HepG2 (cell line): ENCODE data around the gene DPP6. TPM values are rescaled to one million over a fixed set of nuclear protein-coding genes. Genes with fewer than 3 reads are reported as not detected.

ENCODE experiments used
- ATAC-seq: fragments of 200-7000 bp; cut with Tn5 transposase; 3 replicates; pipeline ENCODE4 v1.9.1; 2020; ENCODE audit warnings: mild to moderate bottlenecking, moderate library complexity
- BruUV-seq: library from RNA; stranded (reverse); fragments of 400-500 nt; replicated peaks from 2 replicates; lab custom pipeline; 2021; lab: Mats Ljungman, UMichigan
- CTCF ChIA-PET: fragments of 300-600 bp; formaldehyde crosslinking; extraction: SDS; loops from one replicate; lab custom pipeline; 2021; ENCODE audit warnings: low total read pairs, inconsistent platforms, low intra/inter-chr PET ratio; lab: Yijun Ruan, JAX
- POLR2A ChIA-PET: fragments of 350-600 bp; sonication (Branson Sonifier 250); formaldehyde crosslinking; loops from one replicate; lab custom pipeline; 2020; ENCODE audit warnings: antibody characterized with exemption, inconsistent platforms; lab: Yijun Ruan, JAX
- DNase-seq: peaks from one replicate; pipeline ENCODE4 v3.0.0-alpha.2; 2015; ENCODE audit warnings: low spot score
- FAIRE-seq: peaks from 3 replicates; lab custom pipeline; 2011; peaks lifted over from hg19 to GRCh38; lab: Jason Lieb, UNC
- H2AFZ ChIP-seq: one replicate; pipeline ENCODE4 v1.6.1; 2011; ENCODE audit warnings: low read length, inconsistent platforms
- H3K27ac ChIP-seq: fragments of 300-600 bp; 3 replicates; pipeline ENCODE4 v1.8.0; 2011; ENCODE audit warnings: mixed run types, mild to moderate bottlenecking, mixed read lengths, low read length, inconsistent platforms; ENCODE audit not compliant: insufficient read depth; ENCODE audit errors: extremely low read length
- H3K27me3 ChIP-seq, 2 experiments: fragments of 200-600 bp in 1 of 2; 2 replicates in 1 of 2; 3 replicates in 1 of 2; pipeline versions ENCODE4 v1.6.0 to v1.8.0; 2011; ENCODE audit warnings: low read length in 2 of 2, mild to moderate bottlenecking in 2 of 2, moderate library complexity in 2 of 2, inconsistent platforms in 1 of 2; ENCODE audit not compliant: insufficient read depth in 2 of 2, control insufficient read depth in 1 of 2
- H3K36me3 ChIP-seq, 2 experiments: fragments of 200-600 bp in 1 of 2; replicated peaks in 1 of 2; 2 replicates in 1 of 2; 3 replicates in 1 of 2; pipeline versions ENCODE4 v1.5.1 to v1.8.0; 2011; ENCODE audit warnings: low read length in 2 of 2, inconsistent platforms in 1 of 2; ENCODE audit not compliant: insufficient read depth in 2 of 2, control insufficient read depth in 1 of 2
- H3K4me1 ChIP-seq: 2 replicates; pipeline ENCODE4 v1.5.1; 2012; ENCODE audit warnings: low read length, inconsistent platforms; ENCODE audit not compliant: insufficient read depth
- H3K4me2 ChIP-seq: 2 replicates; pipeline ENCODE4 v1.6.0; 2011; ENCODE audit warnings: low read depth, low read length, inconsistent platforms
- H3K4me3 ChIP-seq, 3 experiments: fragments of 200-600 bp in 1 of 3; sonication (generic), shearing (Covaris generic) in 1 of 3; replicated peaks in 1 of 3; 2 replicates each; pipeline ENCODE4 v1.5.1; 2011 to 2016; ENCODE audit warnings: low read length in 3 of 3, inconsistent platforms in 2 of 3, low read depth in 2 of 3, mild to moderate bottlenecking in 2 of 3, control low read depth in 1 of 3, mixed read lengths in 1 of 3; ENCODE audit not compliant: insufficient read depth in 1 of 3
- H3K79me2 ChIP-seq: one replicate; pipeline ENCODE4 v1.6.1; 2011; ENCODE audit warnings: low read length, inconsistent platforms; ENCODE audit not compliant: insufficient read depth
- H3K9ac ChIP-seq: 2 replicates; pipeline ENCODE4 v1.6.0; 2011; ENCODE audit warnings: mild to moderate bottlenecking, low read depth, low read length, inconsistent platforms; ENCODE audit not compliant: insufficient read depth
- H3K9me3 ChIP-seq: 2 replicates; pipeline ENCODE4 v1.5.1; 2012; ENCODE audit warnings: mild to moderate bottlenecking, low read length
- H4K20me1 ChIP-seq: 2 replicates; pipeline ENCODE4 v1.6.0; 2011; ENCODE audit warnings: inconsistent platforms, mild to moderate bottlenecking, low read length, moderate library complexity; ENCODE audit not compliant: insufficient read depth
- AGO1 ChIP-seq: fragments of 200-400 bp; formaldehyde crosslinking; IDR thresholded peaks from 2 replicates; pipeline ENCODE4 v1.6.1; 2017; ENCODE audit warnings: mild to moderate bottlenecking, low read depth, low read length, moderate library complexity; ENCODE audit not compliant: poor library complexity, severe bottlenecking
- ASH2L ChIP-seq: fragments of 300-600, 200-600 bp; sonication (generic); IDR thresholded peaks from 2 replicates; pipeline ENCODE4 v1.7.0; 2017; ENCODE audit warnings: low read depth, mild to moderate bottlenecking, moderate library complexity, mixed read lengths, low read length; ENCODE audit not compliant: insufficient read length
- ATF5 ChIP-seq: sonication (generic); formaldehyde crosslinking; IDR thresholded peaks from 2 replicates; pipeline ENCODE4 v1.4.0; 2020; ENCODE audit warnings: mild to moderate bottlenecking, low read depth, missing genetic modification reagents
- HHEX ChIP-seq: IDR thresholded peaks from 2 replicates; pipeline ENCODE4 v1.6.1; 2016; ENCODE audit warnings: control low read depth
- IKZF4 ChIP-seq: sonication (generic); formaldehyde crosslinking; IDR thresholded peaks from 2 replicates; pipeline ENCODE4 v1.5.1; 2020; ENCODE audit warnings: borderline replicate concordance, mild to moderate bottlenecking, low read depth, missing genetic modification reagents; ENCODE audit errors: not compliant biosample characterization
- MTERF4 ChIP-seq: sonication (generic); formaldehyde crosslinking; IDR thresholded peaks from 2 replicates; pipeline ENCODE4 v1.8.0; 2023; ENCODE audit warnings: mild to moderate bottlenecking, missing genetic modification reagents
- NR1H2 ChIP-seq: sonication (generic); formaldehyde crosslinking; IDR thresholded peaks from 2 replicates; pipeline ENCODE4 v1.8.1; 2022; ENCODE audit warnings: low read depth, missing genetic modification reagents, borderline replicate concordance
- RAD21 ChIP-seq: fragments of 450-650 bp; formaldehyde crosslinking; IDR thresholded peaks from 2 replicates; pipeline ENCODE4 v1.5.0; 2020; ENCODE audit warnings: mild to moderate bottlenecking
- RARA ChIP-seq: IDR thresholded peaks from 2 replicates; pipeline ENCODE4 v1.6.1; 2016; ENCODE audit warnings: missing genetic modification reagents, missing compliant biosample characterization
- SRSF1 ChIP-seq: fragments of 200-400 bp; formaldehyde crosslinking; optimal IDR thresholded peaks from 2 replicates; pipeline ENCODE3; 2017; ENCODE audit warnings: mild to moderate bottlenecking, low read depth, low read length, moderate library complexity
- ZNF143 ChIP-seq: sonication (generic); formaldehyde crosslinking; IDR thresholded peaks from 2 replicates; pipeline ENCODE4 v1.4.0; 2020; ENCODE audit warnings: missing genetic modification reagents
- ZNF260 ChIP-seq: sonication (generic); formaldehyde crosslinking; IDR thresholded peaks from 2 replicates; pipeline ENCODE4 v1.4.0; 2020; ENCODE audit warnings: missing genetic modification reagents, low read depth, mild to moderate bottlenecking, borderline replicate concordance
- ZNF30 ChIP-seq: sonication (generic); formaldehyde crosslinking; IDR thresholded peaks from 2 replicates; pipeline ENCODE4 v1.5.0; 2020; ENCODE audit warnings: mild to moderate bottlenecking, missing genetic modification reagents
- ZNF432 ChIP-seq: sonication (generic); formaldehyde crosslinking; IDR thresholded peaks from 2 replicates; pipeline ENCODE4 v1.5.0; 2020; ENCODE audit warnings: missing genetic modification reagents, mild to moderate bottlenecking, borderline replicate concordance
- ZNF496 ChIP-seq: sonication (generic); formaldehyde crosslinking; IDR thresholded peaks from 2 replicates; pipeline ENCODE4 v1.8.1; 2023; ENCODE audit warnings: mild to moderate bottlenecking, moderate library complexity, missing genetic modification reagents; ENCODE audit not compliant: insufficient replicate concordance
- ZNF563 ChIP-seq: sonication (generic); formaldehyde crosslinking; IDR thresholded peaks from 2 replicates; pipeline ENCODE4 v1.8.0; 2022; ENCODE audit warnings: mild to moderate bottlenecking, moderate library complexity, missing genetic modification reagents
- ZNF652 ChIP-seq: IDR thresholded peaks from 2 replicates; pipeline ENCODE4 v1.6.1; 2016; ENCODE audit warnings: low read depth, borderline replicate concordance
- ZSCAN31 ChIP-seq: sonication (generic); formaldehyde crosslinking; IDR thresholded peaks from 2 replicates; pipeline ENCODE4 v1.5.0; 2020; ENCODE audit warnings: low read depth, mild to moderate bottlenecking, missing genetic modification reagents
- WGBS: methylation state at CpG from one replicate; pipeline ENCODE4 v1.1.6; 2017; ENCODE audit warnings: low lambda C conversion rate; 5-methylcytosine and 5-hydroxymethylcytosine counted together
- in situ Hi-C: cut with HindIII; loops from 2 replicates; pipeline ENCODE4 v1.10.0; 2017; ENCODE audit warnings: low pct_unique_long_range_greater_than_20kb; ENCODE audit not compliant: extremely low pct_ligation_motif_present
- intact Hi-C: fragments of 100-400 bp; cut with micrococcal nuclease; formaldehyde crosslinking; loops from one replicate; pipeline ENCODE4 v1.10.0; 2022; ENCODE audit not compliant: unreplicated experiment
- polyA plus RNA-seq, 8 experiments: library from polyadenylated mRNA; depleted of rRNA in 3 of 8; stranded (reverse) in 7 of 8; unstranded in 1 of 8; fragments of >200 nt; fragmentation: Illumina TruSeq in 4 of 8; extraction: Trizol in 4 of 8; gene quantifications; 2 replicates each; pipeline versions ENCODE4 v1.2.1 to v1.2.3, GENCODE V29; 2011 to 2016; ENCODE audit warnings: low read depth in 4 of 8, missing spikeins in 1 of 8, mixed read lengths in 1 of 8; ENCODE audit not compliant: insufficient read depth in 1 of 8
- total RNA-seq, 5 experiments: library from RNA; depleted of rRNA; stranded (reverse); fragments of >200 nt; fragmentation: Illumina TruSeq; extraction: Trizol; gene quantifications; 2 replicates each; pipeline ENCODE4 v1.2.3, GENCODE V29; 2016; ENCODE audit warnings: low read depth in 1 of 5
- TF ChIP-seq, protein P1 (sequence below): sonication (generic); formaldehyde crosslinking; IDR thresholded peaks from 2 replicates; pipeline ENCODE4 v1.5.0; 2020; ENCODE audit warnings: mild to moderate bottlenecking, missing genetic modification reagents
- TF ChIP-seq, protein P2 (sequence below): sonication (generic); formaldehyde crosslinking; IDR thresholded peaks from 2 replicates; pipeline ENCODE4 v1.8.0; 2022; ENCODE audit warnings: missing genetic modification reagents, mild to moderate bottlenecking, moderate library complexity, borderline replicate concordance

DPP6 gene
- total and polyA plus RNA-seq, 2 of the 13 experiments (the other 11 are each of a cell fraction or from before 2014, with no cell fraction given): not detected

GRCh38 chr7:154674191-154674590 is 622.0 kb downstream of the DPP6 start:
- intact Hi-C loops (no loop called here), in situ Hi-C loops (no loop called here)
- ATAC-seq: no peak
- no peak for DNase-seq
- Histone ChIP-seq H3K36me3 (no peaks in the 10 kb centered on the region), H3K9ac (no peak overlapping the region), H3K4me1 (no peaks in the 10 kb centered on the region), H4K20me1 (no peaks in the 10 kb centered on the region), H2AFZ (no peak overlapping the region), H3K9me3 (no peaks in the 10 kb centered on the region), H3K27me3 (peaks cover 3 to 17% of the 10 kb centered on the region in 2 experiments; a peak in 2 of 5 replicates), H3K79me2 (no peaks in the 10 kb centered on the region), H3K4me2 (no peak overlapping the region), H3K4me3 (no peak overlapping the region), H3K27ac (no peak overlapping the region)
- ChIA-PET CTCF (no interaction called here), POLR2A (no interaction called here)
- no peak for TF ChIP-seq IKZF4 (CRISPR knock-in tag)
- TF ChIP-seq ZNF652 (CRISPR knock-in tag): no peak
- TF ChIP-seq ZNF496 (CRISPR knock-in tag): no peak
- TF ChIP-seq ZNF563: no peak
- no peak for TF ChIP-seq NR1H2
- no peak for TF ChIP-seq ASH2L
- TF ChIP-seq RARA (CRISPR knock-in tag): no peak
- no peak for TF ChIP-seq RAD21 (CRISPR knock-in tag)
- no peak for TF ChIP-seq ATF5 (CRISPR knock-in tag)
- no peak for TF ChIP-seq AGO1
- no peak for TF ChIP-seq ZNF260
- no peak for TF ChIP-seq ZNF30 (CRISPR knock-in tag)
- no peak for TF ChIP-seq ZNF143 (CRISPR knock-in tag)
- TF ChIP-seq, protein P1, sequence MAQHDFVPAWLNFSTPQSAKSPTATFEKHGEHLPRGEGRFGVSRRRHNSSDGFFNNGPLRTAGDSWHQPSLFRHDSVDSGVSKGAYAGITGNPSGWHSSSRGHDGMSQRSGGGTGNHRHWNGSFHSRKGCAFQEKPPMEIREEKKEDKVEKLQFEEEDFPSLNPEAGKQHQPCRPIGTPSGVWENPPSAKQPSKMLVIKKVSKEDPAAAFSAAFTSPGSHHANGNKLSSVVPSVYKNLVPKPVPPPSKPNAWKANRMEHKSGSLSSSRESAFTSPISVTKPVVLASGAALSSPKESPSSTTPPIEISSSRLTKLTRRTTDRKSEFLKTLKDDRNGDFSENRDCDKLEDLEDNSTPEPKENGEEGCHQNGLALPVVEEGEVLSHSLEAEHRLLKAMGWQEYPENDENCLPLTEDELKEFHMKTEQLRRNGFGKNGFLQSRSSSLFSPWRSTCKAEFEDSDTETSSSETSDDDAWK (CRISPR knock-in tag): no peak
- TF ChIP-seq SRSF1: no peak
- TF ChIP-seq HHEX (CRISPR knock-in tag): no peak
- TF ChIP-seq MTERF4 (CRISPR knock-in tag): no peak
- TF ChIP-seq, protein P2, sequence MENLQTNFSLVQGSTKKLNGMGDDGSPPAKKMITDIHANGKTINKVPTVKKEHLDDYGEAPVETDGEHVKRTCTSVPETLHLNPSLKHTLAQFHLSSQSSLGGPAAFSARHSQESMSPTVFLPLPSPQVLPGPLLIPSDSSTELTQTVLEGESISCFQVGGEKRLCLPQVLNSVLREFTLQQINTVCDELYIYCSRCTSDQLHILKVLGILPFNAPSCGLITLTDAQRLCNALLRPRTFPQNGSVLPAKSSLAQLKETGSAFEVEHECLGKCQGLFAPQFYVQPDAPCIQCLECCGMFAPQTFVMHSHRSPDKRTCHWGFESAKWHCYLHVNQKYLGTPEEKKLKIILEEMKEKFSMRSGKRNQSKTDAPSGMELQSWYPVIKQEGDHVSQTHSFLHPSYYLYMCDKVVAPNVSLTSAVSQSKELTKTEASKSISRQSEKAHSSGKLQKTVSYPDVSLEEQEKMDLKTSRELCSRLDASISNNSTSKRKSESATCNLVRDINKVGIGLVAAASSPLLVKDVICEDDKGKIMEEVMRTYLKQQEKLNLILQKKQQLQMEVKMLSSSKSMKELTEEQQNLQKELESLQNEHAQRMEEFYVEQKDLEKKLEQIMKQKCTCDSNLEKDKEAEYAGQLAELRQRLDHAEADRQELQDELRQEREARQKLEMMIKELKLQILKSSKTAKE (CRISPR knock-in tag): no peak
- no peak for TF ChIP-seq ZSCAN31 (CRISPR knock-in tag)
- TF ChIP-seq ZNF432 (CRISPR knock-in tag): no peak
- FAIRE-seq: no peak
- no TSS peak for BruUV-seq
- 46% methylated on average over 6 of the region's 6 CpGs for WGBS
